Endothelial cell of umbilical vein (primary cell): ENCODE results near the gene SULT1A1. TPM values are rescaled to one million over a fixed set of nuclear protein-coding genes. Genes with fewer than 3 reads are reported as not detected.

Experiments used
- BruUV-seq: library from RNA; stranded (reverse); fragments of 400-500 nt; replicated peaks from 2 replicates; lab custom pipeline; 2021; lab: Mats Ljungman, UMichigan
- CTCF ChIA-PET: fragments of 300-600, 350-600 bp; sonication (Branson Sonifier 250); formaldehyde crosslinking; loops from one replicate; lab custom pipeline; 2021; ENCODE audit warnings: antibody characterized with exemption, inconsistent platforms; lab: Charles Lee
- POLR2A ChIA-PET: fragments of 300-600, 350-600 bp; sonication (Branson Sonifier 250); formaldehyde crosslinking; loops from one replicate; lab custom pipeline; 2021; ENCODE audit warnings: antibody characterized with exemption, inconsistent platforms; lab: Charles Lee
- DNase-seq: peaks from one replicate; pipeline ENCODE4 v3.0.0-alpha.2; 2011; ENCODE audit warnings: low read depth, low spot score
- FAIRE-seq: peaks from 2 replicates; lab custom pipeline; 2011; peaks lifted over from hg19 to GRCh38; lab: Jason Lieb, UNC
- H2AFZ ChIP-seq: 2 replicates; pipeline ENCODE4 v1.6.0; 2012; ENCODE audit warnings: low read depth, low read length, control low read depth, inconsistent platforms
- H3K27ac ChIP-seq: 2 replicates; pipeline ENCODE4 v1.5.1; 2011; ENCODE audit warnings: low read depth, mild to moderate bottlenecking, control low read depth, low read length, moderate library complexity; ENCODE audit not compliant: insufficient read depth
- H3K27me3 ChIP-seq, 2 experiments: 2 replicates each; pipeline versions ENCODE4 v1.6.0 to v1.6.1; 2011; ENCODE audit warnings: low read length in 2 of 2, mixed read lengths in 1 of 2; ENCODE audit not compliant: control insufficient read depth in 2 of 2, insufficient read depth in 2 of 2
- H3K36me3 ChIP-seq, 2 experiments: 2 replicates in 1 of 2; 3 replicates in 1 of 2; pipeline ENCODE4 v1.5.1; 2011; ENCODE audit warnings: low read length in 2 of 2, mild to moderate bottlenecking in 1 of 2, moderate library complexity in 1 of 2; ENCODE audit not compliant: control insufficient read depth in 2 of 2, insufficient read depth in 2 of 2; ENCODE audit errors: extremely low read depth in 1 of 2
- H3K4me1 ChIP-seq: 3 replicates; pipeline ENCODE4 v1.5.1; 2011; ENCODE audit warnings: mild to moderate bottlenecking, low read length; ENCODE audit not compliant: control insufficient read depth, insufficient read depth; ENCODE audit errors: extremely low read depth
- H3K4me2 ChIP-seq: 2 replicates; pipeline ENCODE4 v1.6.1; 2011; ENCODE audit warnings: low read length, control low read depth, mixed read lengths; ENCODE audit not compliant: insufficient read depth
- H3K4me3 ChIP-seq, 3 experiments: fragments of 200-600 bp in 1 of 3; sonication (generic), shearing (Covaris generic) in 1 of 3; replicated peaks in 1 of 3; 2 replicates each; pipeline ENCODE4 v1.5.1; 2011 to 2016; ENCODE audit warnings: control low read depth in 3 of 3, low read length in 3 of 3, mild to moderate bottlenecking in 2 of 3, inconsistent platforms in 1 of 3, low read depth in 1 of 3, moderate library complexity in 1 of 3; ENCODE audit not compliant: insufficient read depth in 1 of 3
- H3K79me2 ChIP-seq: 2 replicates; pipeline ENCODE4 v1.6.0; 2012; ENCODE audit warnings: low read length, inconsistent platforms; ENCODE audit not compliant: control insufficient read depth, insufficient read depth
- H3K9ac ChIP-seq: replicated peaks from 2 replicates; pipeline ENCODE3; 2011; ENCODE audit warnings: low read length, control low read depth; ENCODE audit not compliant: insufficient read depth; ENCODE audit errors: extremely low read depth
- H3K9me1 ChIP-seq: replicated peaks from 3 replicates; pipeline ENCODE4 v1.6.0; 2011; ENCODE audit warnings: mild to moderate bottlenecking, low read length; ENCODE audit not compliant: control insufficient read depth, insufficient read depth; ENCODE audit errors: extremely low read depth
- H3K9me3 ChIP-seq: replicated peaks from 2 replicates; pipeline ENCODE4 v1.5.1; 2012; ENCODE audit warnings: low read length, inconsistent platforms; ENCODE audit not compliant: control insufficient read depth, insufficient read depth
- H4K20me1 ChIP-seq: replicated peaks from 2 replicates; pipeline ENCODE3; 2011; ENCODE audit warnings: mild to moderate bottlenecking, low read length; ENCODE audit not compliant: control insufficient read depth, insufficient read depth; ENCODE audit errors: extremely low read depth
- EZH2 ChIP-seq: IDR thresholded peaks from 2 replicates; pipeline ENCODE4 v1.6.1; 2012; ENCODE audit warnings: borderline replicate concordance, low read depth, mild to moderate bottlenecking, moderate library complexity, low read length, inconsistent platforms; ENCODE audit not compliant: severe bottlenecking
- FOS ChIP-seq: IDR thresholded peaks from 2 replicates; pipeline ENCODE4 v1.6.1; 2011; ENCODE audit warnings: mild to moderate bottlenecking, low read length, moderate library complexity, borderline replicate concordance; ENCODE audit not compliant: insufficient read depth
- GATA2 ChIP-seq: IDR thresholded peaks from 2 replicates; pipeline ENCODE4 v1.7.0; 2011; ENCODE audit warnings: low read depth, mild to moderate bottlenecking, moderate library complexity, mixed read lengths, low read length; ENCODE audit not compliant: insufficient read length, insufficient read depth
- JUN ChIP-seq: IDR thresholded peaks from 2 replicates; pipeline ENCODE4 v1.6.1; 2011; ENCODE audit warnings: borderline replicate concordance, low read depth; ENCODE audit not compliant: insufficient read length, insufficient read depth
- MYC ChIP-seq: IDR thresholded peaks from one replicate; pipeline ENCODE4 v1.6.1; 2011; ENCODE audit warnings: mild to moderate bottlenecking, low read depth, low read length
- POLR2A ChIP-seq: IDR thresholded peaks from 2 replicates; pipeline ENCODE4 v1.6.1; 2012; ENCODE audit warnings: low read depth, mild to moderate bottlenecking, control low read depth, low read length
- POLR2AphosphoS5 ChIP-seq: IDR thresholded peaks from 2 replicates; pipeline ENCODE4 v1.6.1; 2012; ENCODE audit warnings: low read depth, mild to moderate bottlenecking, control low read depth, low read length, moderate library complexity; ENCODE audit not compliant: insufficient read depth
- dilution Hi-C: fragments of 300-500 bp; cut with MboI; formaldehyde crosslinking; loops from one replicate; pipeline ENCODE4 v1.15.0; 2019; ENCODE audit warnings: low sequenced_read_pairs; ENCODE audit not compliant: extremely low pct_ligation_motif_present
- intact Hi-C: fragments of 100-400 bp; cut with micrococcal nuclease; formaldehyde crosslinking; loops from one replicate; pipeline ENCODE4 v1.10.0; 2022
- polyA plus RNA-seq, 4 experiments: library from polyadenylated mRNA; depleted of rRNA in 3 of 4; stranded (reverse) in 3 of 4; unstranded in 1 of 4; fragments of >200 nt; gene quantifications; 2 replicates each; pipeline versions ENCODE4 v1.2.1 to v1.2.3, GENCODE V29; 2011 to 2012; ENCODE audit warnings: missing spikeins in 1 of 4
- total RNA-seq: library from RNA; stranded (reverse); gene quantifications from 2 replicates; pipeline ENCODE4 v1.2.3, GENCODE V29; 2021
- TF ChIP-seq, protein P1 (sequence below), 2 donors: IDR thresholded peaks; 1 replicate in 1 of 2; 2 replicates in 1 of 2; pipeline ENCODE4 v1.5.1; 2011; ENCODE audit warnings: low read length in 2 of 2, mild to moderate bottlenecking in 2 of 2, moderate library complexity in 2 of 2, control low read depth in 1 of 2, inconsistent platforms in 1 of 2, low read depth in 1 of 2; ENCODE audit not compliant: insufficient read depth in 1 of 2; ENCODE audit errors: extremely low read depth in 1 of 2
- TF ChIP-seq, protein P2 (sequence below): IDR thresholded peaks from 2 replicates; pipeline ENCODE4 v1.6.1; 2011; ENCODE audit not compliant: insufficient read depth, insufficient read length

Gene SULT1A1
- total and polyA plus RNA-seq, 2 donors (not counting 3 experiments of a cell fraction or from before 2014, with no cell fraction given), result 0.77 to 0.90 TPM

DNA sequence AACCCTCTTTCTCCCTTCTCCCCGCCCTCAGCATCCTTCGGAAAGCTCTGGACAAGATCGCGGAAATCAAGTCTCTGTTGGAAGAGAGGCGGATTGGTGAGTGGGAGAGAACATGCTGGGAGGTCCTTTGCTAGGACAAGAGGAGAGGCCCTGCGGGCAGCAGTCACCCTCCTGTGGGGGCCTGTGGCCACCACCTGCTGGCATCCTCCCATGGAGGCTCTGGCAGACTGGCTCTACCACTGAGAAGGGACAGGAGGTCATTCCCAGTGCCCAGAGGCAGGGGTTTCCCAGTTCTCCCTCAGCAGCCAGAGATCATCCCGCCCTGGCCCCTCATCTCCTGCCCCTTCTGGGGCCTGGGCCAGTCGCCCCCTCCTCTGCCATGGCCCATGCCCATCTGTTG lies 20.8 kb downstream of the SULT1A1 start:
- H3K79me2 ChIP-seq, result no peaks in the 10 kb centered on the region
- H2AFZ ChIP-seq, result no peak overlapping the region
- peaks cover 0 to 20% of the 10 kb centered on the region in 2 experiments for H3K36me3 ChIP-seq
- H4K20me1 ChIP-seq, result no peaks in the 10 kb centered on the region
- no peaks in the 10 kb centered on the region for H3K27me3 ChIP-seq
- no TSS peak for BruUV-seq
- no peaks in the 10 kb centered on the region for H3K4me1 ChIP-seq
- POLR2A ChIA-PET, result no interaction called here
- no peak overlapping the region for H3K9ac ChIP-seq
- CTCF ChIA-PET, result no interaction called here
- TF ChIP-seq JUN (no peak), POLR2AphosphoS5 (no peak), GATA2 (no peak), MYC (no peak), POLR2A (no peak), EZH2 (no peak), FOS (no peak)
- TF ChIP-seq, protein P1, sequence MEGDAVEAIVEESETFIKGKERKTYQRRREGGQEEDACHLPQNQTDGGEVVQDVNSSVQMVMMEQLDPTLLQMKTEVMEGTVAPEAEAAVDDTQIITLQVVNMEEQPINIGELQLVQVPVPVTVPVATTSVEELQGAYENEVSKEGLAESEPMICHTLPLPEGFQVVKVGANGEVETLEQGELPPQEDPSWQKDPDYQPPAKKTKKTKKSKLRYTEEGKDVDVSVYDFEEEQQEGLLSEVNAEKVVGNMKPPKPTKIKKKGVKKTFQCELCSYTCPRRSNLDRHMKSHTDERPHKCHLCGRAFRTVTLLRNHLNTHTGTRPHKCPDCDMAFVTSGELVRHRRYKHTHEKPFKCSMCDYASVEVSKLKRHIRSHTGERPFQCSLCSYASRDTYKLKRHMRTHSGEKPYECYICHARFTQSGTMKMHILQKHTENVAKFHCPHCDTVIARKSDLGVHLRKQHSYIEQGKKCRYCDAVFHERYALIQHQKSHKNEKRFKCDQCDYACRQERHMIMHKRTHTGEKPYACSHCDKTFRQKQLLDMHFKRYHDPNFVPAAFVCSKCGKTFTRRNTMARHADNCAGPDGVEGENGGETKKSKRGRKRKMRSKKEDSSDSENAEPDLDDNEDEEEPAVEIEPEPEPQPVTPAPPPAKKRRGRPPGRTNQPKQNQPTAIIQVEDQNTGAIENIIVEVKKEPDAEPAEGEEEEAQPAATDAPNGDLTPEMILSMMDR (IDR thresholded peaks at IDR 0.05; ENCODE audit: extremely low read depth in 1 of 2, insufficient read depth in 1 of 2, low read depth in 1 of 2, low read length in 2 of 2), result no peak
- TF ChIP-seq, protein P2, sequence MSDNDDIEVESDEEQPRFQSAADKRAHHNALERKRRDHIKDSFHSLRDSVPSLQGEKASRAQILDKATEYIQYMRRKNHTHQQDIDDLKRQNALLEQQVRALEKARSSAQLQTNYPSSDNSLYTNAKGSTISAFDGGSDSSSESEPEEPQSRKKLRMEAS, result no peak
- intact Hi-C loops, result no loop called here
- no peak overlapping the region for H3K4me2 ChIP-seq
- dilution Hi-C loops, result no loop called here
- H3K27ac ChIP-seq, result no peak overlapping the region
- FAIRE-seq (no peak), DNase-seq (no peak)
- H3K9me3 ChIP-seq, result no peaks in the 10 kb centered on the region
- no peak overlapping the region for H3K4me3 ChIP-seq
- no peaks in the 10 kb centered on the region for H3K9me1 ChIP-seq
